Body of pancreas (tissue), 4 donors: ENCODE results near the gene SYMPK. TPM values are rescaled to one million over a fixed set of nuclear protein-coding genes. Genes with fewer than 3 reads are reported as not detected.

Experiments used
- ATAC-seq: fragments of 150-250 bp; one replicate; pipeline ENCODE4 v1.9.1; 2016
- DNase-seq, 4 donors: peaks; one replicate each; pipeline ENCODE4 v3.0.0-alpha.2; 2019
- H3K27ac ChIP-seq, 4 donors: fragments of 200-600 bp; sonication (generic); 1 replicate in 3 of 4; 2 replicates in 1 of 4; pipeline versions ENCODE4 v1.5.1 to v1.6.1; 2016 to 2019; ENCODE audit warnings: mild to moderate bottlenecking in 1 of 4, mixed read lengths in 1 of 4, moderate library complexity in 1 of 4
- H3K27me3 ChIP-seq, 2 donors: fragments of 200-600 bp; sonication (generic); one replicate each; pipeline ENCODE4 v1.6.0; 2016; ENCODE audit warnings: mild to moderate bottlenecking in 1 of 2
- H3K36me3 ChIP-seq, 2 donors: fragments of 200-600 bp; sonication (generic); replicated peaks in 1 of 2; 2 replicates each; pipeline ENCODE4 v1.5.1; 2016; ENCODE audit warnings: low read depth in 2 of 2; ENCODE audit not compliant: insufficient read depth in 1 of 2
- H3K4me1 ChIP-seq: fragments of 200-600 bp; sonication (generic); one replicate; pipeline ENCODE4 v1.6.0; 2016
- H3K4me3 ChIP-seq, 2 donors: fragments of 200-600 bp; sonication (generic); 1 replicate in 1 of 2; 2 replicates in 1 of 2; pipeline ENCODE4 v1.5.1; 2016 to 2019
- H3K9me3 ChIP-seq, 3 donors: fragments of 200-600 bp; sonication (generic); 1 replicate in 2 of 3; 2 replicates in 1 of 3; pipeline ENCODE4 v1.5.1; 2016
- POLR2A ChIP-seq, 3 donors: fragments of 450-650 bp; IDR thresholded peaks; one replicate each; pipeline ENCODE4 v1.6.1; 2016; ENCODE audit warnings: antibody characterized with exemption in 3 of 3, mild to moderate bottlenecking in 2 of 3
- WGBS, 2 donors: methylation state at CpG; one replicate each; pipeline ENCODE4 v1.1.5; 2017; 5-methylcytosine and 5-hydroxymethylcytosine counted together
- intact Hi-C: fragments of 100-400 bp; cut with DNase I; formaldehyde crosslinking; loops from one replicate; pipeline ENCODE4 v1.15.1; 2023
- total RNA-seq, 2 donors: library from RNA; depleted of rRNA; stranded (reverse); fragments of >200 nt; gene quantifications; one replicate each; pipeline ENCODE4 v1.1.0, GENCODE V29; 2016
- TF ChIP-seq, protein P1 (sequence below), 7 experiments: fragments of 450-650 bp in 4 of 7; fragments of 200-600 bp in 3 of 7; sonication (generic) in 3 of 7; IDR thresholded peaks; one replicate each; pipeline ENCODE4 v1.5.1; 2016 to 2019; ENCODE audit warnings: antibody characterized with exemption in 7 of 7

Gene SYMPK
- total RNA-seq, 2 donors from 2014 or later: 23.3 to 32.3 TPM

DNA sequence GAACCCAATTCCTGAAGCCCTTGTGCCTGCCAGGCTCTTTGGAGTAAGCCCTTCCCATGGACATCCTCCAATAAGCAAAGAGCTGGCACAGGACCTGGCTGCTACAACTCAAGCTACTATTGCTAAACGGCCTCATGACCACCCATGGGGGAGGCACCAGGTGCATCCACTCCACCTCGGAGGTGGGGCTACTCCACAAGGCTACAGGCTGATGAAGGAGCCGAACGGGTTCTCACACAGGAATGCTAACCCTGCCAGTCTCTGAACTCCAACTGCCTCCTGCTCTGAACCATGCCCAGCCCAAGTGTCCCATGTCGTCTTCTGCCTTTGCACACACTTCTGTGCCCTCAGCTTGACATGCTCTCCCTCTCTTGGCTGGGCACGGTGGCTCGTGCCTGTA lies 10.0 kb downstream of the SYMPK start:
- Histone ChIP-seq H3K4me1 (no peaks in the 10 kb centered on the region), H3K27ac (no peak overlapping the region), H3K9me3 (no peaks in the 10 kb centered on the region), H3K4me3 (no peak overlapping the region), H3K27me3 (no peaks in the 10 kb centered on the region), H3K36me3 (peaks cover 4 to 43% of the 10 kb centered on the region in 2 donors)
- no peak for DNase-seq
- ATAC-seq: no peak
- intact Hi-C loops: no loop called here
- TF ChIP-seq POLR2A (IDR thresholded peaks at IDR 0.05): no peak
- TF ChIP-seq, protein P1, sequence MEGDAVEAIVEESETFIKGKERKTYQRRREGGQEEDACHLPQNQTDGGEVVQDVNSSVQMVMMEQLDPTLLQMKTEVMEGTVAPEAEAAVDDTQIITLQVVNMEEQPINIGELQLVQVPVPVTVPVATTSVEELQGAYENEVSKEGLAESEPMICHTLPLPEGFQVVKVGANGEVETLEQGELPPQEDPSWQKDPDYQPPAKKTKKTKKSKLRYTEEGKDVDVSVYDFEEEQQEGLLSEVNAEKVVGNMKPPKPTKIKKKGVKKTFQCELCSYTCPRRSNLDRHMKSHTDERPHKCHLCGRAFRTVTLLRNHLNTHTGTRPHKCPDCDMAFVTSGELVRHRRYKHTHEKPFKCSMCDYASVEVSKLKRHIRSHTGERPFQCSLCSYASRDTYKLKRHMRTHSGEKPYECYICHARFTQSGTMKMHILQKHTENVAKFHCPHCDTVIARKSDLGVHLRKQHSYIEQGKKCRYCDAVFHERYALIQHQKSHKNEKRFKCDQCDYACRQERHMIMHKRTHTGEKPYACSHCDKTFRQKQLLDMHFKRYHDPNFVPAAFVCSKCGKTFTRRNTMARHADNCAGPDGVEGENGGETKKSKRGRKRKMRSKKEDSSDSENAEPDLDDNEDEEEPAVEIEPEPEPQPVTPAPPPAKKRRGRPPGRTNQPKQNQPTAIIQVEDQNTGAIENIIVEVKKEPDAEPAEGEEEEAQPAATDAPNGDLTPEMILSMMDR (IDR thresholded peaks at IDR 0.05): no peak
- 73 to 88% methylated on average over 5 to 7 of the region's 7 CpGs for WGBS, 2 donors

DNA sequence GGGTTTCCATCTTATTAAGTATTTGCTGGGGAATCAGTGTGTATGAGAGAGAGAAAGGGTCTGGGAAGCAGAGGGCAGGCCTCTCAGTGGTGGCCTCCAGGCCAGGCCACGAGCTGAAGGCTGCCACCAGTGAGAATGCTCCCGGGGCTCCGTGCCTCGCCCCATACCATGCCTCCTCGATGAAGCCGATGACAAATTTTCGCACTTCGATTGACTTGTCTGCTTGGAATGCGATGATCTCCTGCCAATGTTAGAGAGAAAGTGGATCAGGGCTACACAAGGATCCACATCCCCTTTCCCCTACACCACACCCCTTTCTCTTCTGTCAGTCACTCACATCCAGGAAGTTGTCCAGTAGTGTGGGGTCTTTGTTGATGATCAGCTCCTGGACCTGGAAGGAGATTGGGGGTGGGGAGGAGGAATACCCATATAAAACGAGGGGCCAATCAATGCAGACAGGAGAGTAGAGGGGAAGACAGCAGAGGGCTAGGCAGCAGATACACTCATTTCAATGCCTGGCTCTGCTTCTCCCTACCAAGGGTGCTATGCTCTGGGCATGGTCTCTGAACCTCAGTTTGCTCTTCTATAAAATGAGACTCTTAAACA lies 10.7 kb downstream of the SYMPK start:
- Histone ChIP-seq H3K27me3 (no peaks in the 10 kb centered on the region), H3K4me1 (no peaks in the 10 kb centered on the region), H3K9me3 (no peaks in the 10 kb centered on the region), H3K4me3 (no peak overlapping the region), H3K36me3 (peaks cover 4 to 49% of the 10 kb centered on the region in 2 donors), H3K27ac (no peak overlapping the region)
- no peak for TF ChIP-seq POLR2A (IDR thresholded peaks at IDR 0.05)
- TF ChIP-seq, protein P1 (IDR thresholded peaks at IDR 0.05): no peak
- WGBS, 2 donors: 88 to 93% methylated on average over 10 of the region's 10 CpGs
- DNase-seq (no peak), ATAC-seq (no peak)
- intact Hi-C loops: no loop called here

GRCh38 chr19:45848922-45849321 lies 14.0 kb downstream of the SYMPK start:
- no peak for TF ChIP-seq POLR2A (IDR thresholded peaks at IDR 0.05)
- TF ChIP-seq, protein P1 (IDR thresholded peaks at IDR 0.05): peak in 1 of 7 experiments; percentile 6
- Histone ChIP-seq H3K27me3 (no peaks in the 10 kb centered on the region), H3K9me3 (no peaks in the 10 kb centered on the region), H3K4me1 (no peaks in the 10 kb centered on the region), H3K36me3 (peaks cover 4 to 61% of the 10 kb centered on the region in 2 donors), H3K27ac (no peak overlapping the region), H3K4me3 (no peak overlapping the region)
- DNase-seq (no peak), ATAC-seq (no peak)
- intact Hi-C loops: no loop called here
- WGBS, 2 donors: 89 to 100% methylated on average over 4 of the region's 4 CpGs

- no peak overlapping the region for H3K4me3 ChIP-seq
- ATAC-seq (no peak), DNase-seq (no peak)
- H3K4me1 ChIP-seq: no peaks in the 10 kb centered on the region
- peaks cover 9 to 64% of the 10 kb centered on the region in 2 donors for H3K36me3 ChIP-seq
- intact Hi-C loops: no loop called here
- no peaks in the 10 kb centered on the region for H3K27me3 ChIP-seq
- WGBS, 2 donors: 89 to 96% methylated on average over 7 to 13 of the region's 13 CpGs
- no peak overlapping the region for H3K27ac ChIP-seq
- H3K9me3 ChIP-seq: no peaks in the 10 kb centered on the region
- TF ChIP-seq, protein P1 (IDR thresholded peaks at IDR 0.05): no peak
- TF ChIP-seq POLR2A (IDR thresholded peaks at IDR 0.05): no peak
Observed at GRCh38 chr19:45847663-45848062, 15.3 kb downstream of the SYMPK start.

DNA sequence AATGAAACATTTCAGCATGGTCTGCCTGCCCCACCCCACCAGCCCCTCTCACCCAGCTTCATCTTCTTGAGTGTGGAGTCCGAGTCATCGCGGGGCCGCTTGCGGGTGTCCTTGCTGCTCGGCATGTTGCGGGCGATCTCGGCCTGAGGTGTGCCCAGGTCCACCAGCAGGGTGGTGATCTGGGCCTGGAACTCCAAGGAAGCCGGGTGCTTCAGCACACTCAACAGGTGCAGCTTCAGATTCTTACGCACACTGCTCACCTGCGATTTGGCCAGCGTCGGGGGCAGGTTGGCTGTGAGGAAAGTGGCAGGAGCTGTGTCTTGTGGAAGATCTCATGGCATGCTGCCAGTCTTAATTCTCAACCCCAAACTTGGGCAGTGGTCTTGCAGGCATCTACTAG lies 20.7 kb downstream of the SYMPK start:
- no peak overlapping the region for H3K27ac ChIP-seq
- no peak for TF ChIP-seq POLR2A (IDR thresholded peaks at IDR 0.05)
- TF ChIP-seq, protein P1 (IDR thresholded peaks at IDR 0.05): no peak
- WGBS, 2 donors: 87 to 93% methylated on average over 3 to 14 of the region's 14 CpGs
- no peak overlapping the region for H3K4me3 ChIP-seq
- H3K9me3 ChIP-seq: no peaks in the 10 kb centered on the region
- intact Hi-C loops: no loop called here
- peaks cover 11 to 48% of the 10 kb centered on the region in 2 donors for H3K36me3 ChIP-seq
- no peaks in the 10 kb centered on the region for H3K27me3 ChIP-seq
- DNase-seq (no peak), ATAC-seq (no peak)
- no peaks in the 10 kb centered on the region for H3K4me1 ChIP-seq
